CD4-positive, alpha-beta T cell (primary cell): ENCODE data around the gene KDM2A. TPM values are rescaled to one million over a fixed set of nuclear protein-coding genes. Genes with fewer than 3 reads are reported as not detected.

Experiments used
- ATAC-seq: fragments of 200-7000 bp; cut with Tn5 transposase; one replicate; pipeline ENCODE4 v1.10.0; 2022; ENCODE audit warnings: mild to moderate bottlenecking; ENCODE audit not compliant: poor library complexity
- CTCF ChIA-PET: fragments of 350-600 bp; sonication (Branson Sonifier 250); formaldehyde crosslinking; loops from one replicate; lab custom pipeline; 2021; ENCODE audit warnings: antibody characterized with exemption, inconsistent platforms; lab: Charles Lee
- POLR2A ChIA-PET: fragments of 350-600 bp; sonication (Branson Sonifier 250); formaldehyde crosslinking; loops from one replicate; lab custom pipeline; 2021; ENCODE audit warnings: antibody characterized with exemption, inconsistent platforms; lab: Charles Lee
- DNase-seq, 14 experiments: peaks; one replicate each; pipeline ENCODE4 v3.0.0-alpha.2; 2013 to 2020; ENCODE audit warnings: mixed read lengths in 2 of 14
- H3K27ac ChIP-seq, 2 donors: one replicate each; pipeline versions ENCODE4 v1.5.1 to v1.7.0; 2013; ENCODE audit warnings: low read length in 2 of 2, low read depth in 1 of 2, mild to moderate bottlenecking in 1 of 2
- H3K27me3 ChIP-seq, 2 experiments: 1 replicate in 1 of 2; 2 replicates in 1 of 2; pipeline versions ENCODE4 v1.6.1 to v1.7.0; 2013; ENCODE audit warnings: low read length in 2 of 2, control low read depth in 1 of 2, mild to moderate bottlenecking in 1 of 2, moderate library complexity in 1 of 2; ENCODE audit not compliant: insufficient read depth in 2 of 2, control insufficient read depth in 1 of 2
- H3K36me3 ChIP-seq: one replicate; pipeline ENCODE4 v1.6.1; 2013; ENCODE audit warnings: low read length, control low read depth; ENCODE audit not compliant: insufficient read depth
- H3K4me1 ChIP-seq: one replicate; pipeline ENCODE4 v1.6.1; 2013; ENCODE audit warnings: low read length, control low read depth; ENCODE audit not compliant: insufficient read depth
- H3K4me3 ChIP-seq: one replicate; pipeline ENCODE4 v1.5.1; 2013; ENCODE audit warnings: mild to moderate bottlenecking, low read length, moderate library complexity
- H3K9me3 ChIP-seq, 2 experiments: 1 replicate in 1 of 2; 2 replicates in 1 of 2; pipeline versions ENCODE4 v1.6.1 to v1.7.0; 2013; ENCODE audit warnings: low read length in 2 of 2, mild to moderate bottlenecking in 2 of 2, control low read depth in 1 of 2, moderate library complexity in 1 of 2; ENCODE audit not compliant: control insufficient read depth in 1 of 2, insufficient read depth in 1 of 2
- H3K27ac Mint-ChIP-seq: one replicate; pipeline ENCODE4 v1.8.0; 2020; ENCODE audit warnings: mixed read lengths
- H3K27me3 Mint-ChIP-seq: one replicate; pipeline ENCODE4 v1.8.0; 2021; ENCODE audit warnings: mixed read lengths
- H3K36me3 Mint-ChIP-seq: one replicate; pipeline ENCODE4 v1.8.0; 2021; ENCODE audit warnings: low read depth, mixed read lengths
- H3K4me1 Mint-ChIP-seq: one replicate; pipeline ENCODE4 v1.8.0; 2021; ENCODE audit warnings: low read depth, mixed read lengths
- H3K4me3 Mint-ChIP-seq: one replicate; pipeline ENCODE4 v1.8.0; 2020; ENCODE audit warnings: mild to moderate bottlenecking, mixed read lengths
- H3K9me3 Mint-ChIP-seq: one replicate; pipeline ENCODE4 v1.8.0; 2020; ENCODE audit warnings: mixed read lengths
- CTCF ChIP-seq: fragments of 200-600 bp; IDR thresholded peaks from one replicate; pipeline ENCODE4 v1.8.0; 2022; ENCODE audit warnings: antibody characterized with exemption, mild to moderate bottlenecking
- intact Hi-C, 2 experiments: fragments of 100-400 bp; cut with DNase I in 1 of 2; cut with micrococcal nuclease in 1 of 2; formaldehyde crosslinking; loops; one replicate each; pipeline versions ENCODE4 v1.15.1 to v1.9.0; 2023 to 2025; cut with DNase I, micrococcal nuclease
- total RNA-seq, 174 experiments: library from RNA in 2 of 174; stranded (reverse) in 2 of 174; gene quantifications; one replicate each; pipeline ENCODE4 v1.2.3 and lab custom pipeline; 2021 to 2026

Gene KDM2A
- total RNA-seq, 2 experiments from 2014 or later, result 410 to 412 TPM

- ATAC-seq, result no peak
These were observed 154.4 kb downstream of the KDM2A start for GRCh38 chr11:67273260-67273990.

GRCh38 chr11:67274768-67275605, 155.9 kb downstream of the KDM2A start:
- H3K27me3 ChIP-seq, result no peaks in the 10 kb centered on the region
- DNase-seq (peak in 2 of 14 experiments; percentile 4 to 16), ATAC-seq (no peak)
- CTCF ChIA-PET, result interaction anchor here (4.1 kb wide), 1 partner anchor 13 kb away, joined by 26 read pairs; the partner anchor contains the start of gene ANKRD13D
- H3K4me1 ChIP-seq, result peaks cover 100% of the 10 kb centered on the region
- Mint-ChIP-seq H3K4me3 (peak overlapping the region; percentile 82), H3K4me1 (peaks cover 83% of the 10 kb centered on the region), H3K27ac (peak overlapping the region; percentile 90), H3K36me3 (peaks cover 71% of the 10 kb centered on the region), H3K9me3 (no peaks in the 10 kb centered on the region), H3K27me3 (no peaks in the 10 kb centered on the region)
- no peak for TF ChIP-seq CTCF
- no peak overlapping the region for H3K4me3 ChIP-seq
- POLR2A ChIA-PET, result interaction anchor here (1.0 to 8.8 kb wide), 5 partner anchors 13 to 35 kb away, joined by 3 to 191 read pairs (median 4); partner anchors contain the start of genes ANKRD13D and SSH3
- intact Hi-C loops, result no loop called here
- peak overlapping the region; percentile 52 to 97 for H3K27ac ChIP-seq
- peaks cover 70% of the 10 kb centered on the region for H3K36me3 ChIP-seq
- no peaks in the 10 kb centered on the region for H3K9me3 ChIP-seq

More at GRCh38 chr11:67273260-67273990, 154.4 kb downstream of the KDM2A start:
- no peak for TF ChIP-seq CTCF
- peaks cover 65% of the 10 kb centered on the region for H3K36me3 Mint-ChIP-seq
- no peaks in the 10 kb centered on the region for H3K9me3 ChIP-seq
- H3K4me3 Mint-ChIP-seq, result peak overlapping the region; percentile 65
- peak overlapping the region; percentile 96 for H3K4me3 ChIP-seq
- H3K27me3 Mint-ChIP-seq, result no peaks in the 10 kb centered on the region
- DNase-seq, result peak in 2 of 14 experiments; percentile 4 to 30
- peaks cover 100% of the 10 kb centered on the region for H3K4me1 ChIP-seq
- H3K27ac ChIP-seq, result peak overlapping the region; percentile 35 to 90
- ChIA-PET CTCF (interaction anchor here (0.6 to 3.5 kb wide), 4 partner anchors 11 to 62 kb away, joined by 3 to 22 read pairs (median 6); partner anchors contain the start of gene ANKRD13D), POLR2A (interaction anchor here (0.7 to 8.8 kb wide), 8 partner anchors 10 to 155 kb away, joined by 3 to 188 read pairs (median 6); partner anchors contain the start of genes ANKRD13D, KDM2A and PPP1CA)
- H3K9me3 Mint-ChIP-seq, result no peaks in the 10 kb centered on the region
- intact Hi-C loops, result no loop called here
- H3K27me3 ChIP-seq, result no peaks in the 10 kb centered on the region
- H3K36me3 ChIP-seq, result peaks cover 67% of the 10 kb centered on the region
- peak overlapping the region; percentile 90 for H3K27ac Mint-ChIP-seq
- H3K4me1 Mint-ChIP-seq, result peaks cover 83% of the 10 kb centered on the region
